WTC11 (cell line): ENCODE results near the gene OR8K3. TPM values are rescaled to one million over a fixed set of nuclear protein-coding genes. Genes with fewer than 3 reads are reported as not detected.

ENCODE experiments used
- ATAC-seq: fragments of 200-7000 bp; cut with Tn5 transposase; 2 replicates; pipeline ENCODE4 v1.10.0; 2021; ENCODE audit warnings: mild to moderate bottlenecking, moderate library complexity
- CTCF ChIA-PET: fragments of 300-600 bp; sonication (Branson Sonifier 250); formaldehyde crosslinking; loops from one replicate; lab custom pipeline; 2021; ENCODE audit warnings: antibody characterized with exemption; lab: Charles Lee
- POLR2A ChIA-PET: fragments of 350-600 bp; sonication (Branson Sonifier 250); formaldehyde crosslinking; loops from one replicate; lab custom pipeline; 2021; ENCODE audit warnings: antibody characterized with exemption; lab: Charles Lee
- DNase-seq: peaks from one replicate; pipeline ENCODE4 v3.0.0; 2021; ENCODE audit warnings: low spot score
- H3K27ac Mint-ChIP-seq: 2 replicates; pipeline ENCODE4 v1.8.0; 2021; ENCODE audit warnings: mixed read lengths
- H3K27me3 Mint-ChIP-seq: 2 replicates; pipeline ENCODE4 v1.8.0; 2021; ENCODE audit warnings: low read depth, mild to moderate bottlenecking, moderate library complexity, mixed read lengths
- H3K36me3 Mint-ChIP-seq: 2 replicates; pipeline ENCODE4 v1.8.0; 2021; ENCODE audit warnings: mixed read lengths
- H3K4me1 Mint-ChIP-seq: 2 replicates; pipeline ENCODE4 v1.8.0; 2022; ENCODE audit warnings: mixed read lengths
- H3K4me3 Mint-ChIP-seq: 2 replicates; pipeline ENCODE4 v1.8.0; 2021; ENCODE audit warnings: mild to moderate bottlenecking, moderate library complexity, mixed read lengths
- H3K9me3 Mint-ChIP-seq: 2 replicates; pipeline ENCODE4 v1.8.0; 2021; ENCODE audit warnings: mixed read lengths
- CBFB ChIP-seq: sonication (generic); formaldehyde crosslinking; IDR thresholded peaks from 2 replicates; pipeline ENCODE4 v1.8.1; 2022; ENCODE audit warnings: mild to moderate bottlenecking, low read depth, missing genetic modification reagents
- E2F1 ChIP-seq: sonication (generic); formaldehyde crosslinking; IDR thresholded peaks from 2 replicates; pipeline ENCODE4 v1.8.0; 2022; ENCODE audit warnings: mild to moderate bottlenecking, missing genetic modification reagents
- E2F4 ChIP-seq: sonication (generic); formaldehyde crosslinking; IDR thresholded peaks from 2 replicates; pipeline ENCODE4 v1.8.1; 2022; ENCODE audit warnings: low read depth, mild to moderate bottlenecking, moderate library complexity, missing genetic modification reagents, borderline replicate concordance
- ETV6 ChIP-seq: sonication (generic); formaldehyde crosslinking; IDR thresholded peaks from 2 replicates; pipeline ENCODE4 v1.8.1; 2022; ENCODE audit warnings: mild to moderate bottlenecking, missing genetic modification reagents
- FOXK1 ChIP-seq: sonication (generic); formaldehyde crosslinking; IDR thresholded peaks from 2 replicates; pipeline ENCODE4 v1.8.0; 2022; ENCODE audit warnings: mild to moderate bottlenecking, moderate library complexity, missing genetic modification reagents
- IRF2 ChIP-seq: sonication (generic); formaldehyde crosslinking; IDR thresholded peaks from 2 replicates; pipeline ENCODE4 v1.8.0; 2022; ENCODE audit warnings: low read depth, missing genetic modification reagents, borderline replicate concordance
- SOX15 ChIP-seq: fragments of 250-450 bp; sonication (Bioruptor Pico); IDR thresholded peaks from 2 replicates; pipeline ENCODE4 v1.9.0; 2021; ENCODE audit warnings: mild to moderate bottlenecking
- SP1 ChIP-seq: sonication (generic); formaldehyde crosslinking; conservative IDR thresholded peaks from 2 replicates; pipeline ENCODE4 v1.8.1; 2022; ENCODE audit warnings: missing genetic modification reagents
- TCF7 ChIP-seq: sonication (generic); formaldehyde crosslinking; IDR thresholded peaks from 2 replicates; pipeline ENCODE4 v1.8.0; 2022; ENCODE audit warnings: mild to moderate bottlenecking, low read depth, missing genetic modification reagents, moderate library complexity
- TEAD4 ChIP-seq: sonication (generic); formaldehyde crosslinking; IDR thresholded peaks from 2 replicates; pipeline ENCODE4 v1.8.0; 2022; ENCODE audit warnings: mild to moderate bottlenecking, missing genetic modification reagents
- ZNF219 ChIP-seq: sonication (generic); formaldehyde crosslinking; IDR thresholded peaks from 2 replicates; pipeline ENCODE4 v1.8.0; 2023; ENCODE audit warnings: missing genetic modification reagents, mild to moderate bottlenecking, borderline replicate concordance
- ZNF281 ChIP-seq: sonication (generic); formaldehyde crosslinking; IDR thresholded peaks from 2 replicates; pipeline ENCODE4 v1.8.0; 2023; ENCODE audit warnings: mild to moderate bottlenecking, missing genetic modification reagents
- total RNA-seq: library from RNA; stranded (reverse); gene quantifications from 3 replicates; pipeline ENCODE4 v1.2.3, GENCODE V29; 2021
- TF ChIP-seq, protein P1 (sequence below): sonication (generic); formaldehyde crosslinking; IDR thresholded peaks from 2 replicates; pipeline ENCODE4 v1.8.0; 2022; ENCODE audit warnings: mild to moderate bottlenecking, missing genetic modification reagents
- TF ChIP-seq, protein P2 (sequence below): sonication (generic); formaldehyde crosslinking; IDR thresholded peaks from 2 replicates; pipeline ENCODE4 v1.8.0; 2022; ENCODE audit warnings: missing genetic modification reagents
- TF ChIP-seq, protein P3 (sequence below): sonication (generic); formaldehyde crosslinking; IDR thresholded peaks from 2 replicates; pipeline ENCODE4 v1.8.1; 2023; ENCODE audit warnings: mild to moderate bottlenecking, missing genetic modification reagents, moderate library complexity
- TF ChIP-seq, protein P4 (sequence below): sonication (generic); formaldehyde crosslinking; IDR thresholded peaks from 2 replicates; pipeline ENCODE4 v1.8.1; 2023; ENCODE audit warnings: mild to moderate bottlenecking, missing genetic modification reagents, borderline replicate concordance
- TF ChIP-seq, protein P5 (sequence below): sonication (generic); formaldehyde crosslinking; IDR thresholded peaks from 2 replicates; pipeline ENCODE4 v1.8.1; 2023; ENCODE audit warnings: mild to moderate bottlenecking, moderate library complexity, missing genetic modification reagents

Gene OR8K3
- total RNA-seq, 1 experiment from 2014 or later: not detected

DNA sequence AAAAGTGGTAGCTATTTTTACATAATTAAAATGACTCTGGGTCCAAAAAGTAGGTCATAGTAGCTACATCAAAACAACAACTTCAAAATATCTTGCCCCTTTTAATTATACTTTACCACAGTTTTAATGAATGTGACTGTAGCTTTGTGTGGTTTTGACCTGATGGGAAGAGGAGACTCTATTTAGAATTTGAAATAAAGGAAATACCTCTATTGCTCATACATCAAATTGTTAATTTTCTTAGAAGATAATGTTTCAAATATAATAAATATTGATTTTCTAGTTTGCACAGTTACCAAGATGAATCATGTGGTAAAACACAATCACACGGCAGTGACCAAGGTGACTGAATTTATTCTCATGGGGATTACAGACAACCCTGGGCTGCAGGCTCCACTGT, 30.8 kb downstream of the OR8K3 start, which contains the start of gene OR8K1:
OR8K1 (plus strand) TSS at position 301 of the 400 bp plus-strand sequence; CDS start at position 301, 0 bp downstream.
- TF ChIP-seq, protein P1, sequence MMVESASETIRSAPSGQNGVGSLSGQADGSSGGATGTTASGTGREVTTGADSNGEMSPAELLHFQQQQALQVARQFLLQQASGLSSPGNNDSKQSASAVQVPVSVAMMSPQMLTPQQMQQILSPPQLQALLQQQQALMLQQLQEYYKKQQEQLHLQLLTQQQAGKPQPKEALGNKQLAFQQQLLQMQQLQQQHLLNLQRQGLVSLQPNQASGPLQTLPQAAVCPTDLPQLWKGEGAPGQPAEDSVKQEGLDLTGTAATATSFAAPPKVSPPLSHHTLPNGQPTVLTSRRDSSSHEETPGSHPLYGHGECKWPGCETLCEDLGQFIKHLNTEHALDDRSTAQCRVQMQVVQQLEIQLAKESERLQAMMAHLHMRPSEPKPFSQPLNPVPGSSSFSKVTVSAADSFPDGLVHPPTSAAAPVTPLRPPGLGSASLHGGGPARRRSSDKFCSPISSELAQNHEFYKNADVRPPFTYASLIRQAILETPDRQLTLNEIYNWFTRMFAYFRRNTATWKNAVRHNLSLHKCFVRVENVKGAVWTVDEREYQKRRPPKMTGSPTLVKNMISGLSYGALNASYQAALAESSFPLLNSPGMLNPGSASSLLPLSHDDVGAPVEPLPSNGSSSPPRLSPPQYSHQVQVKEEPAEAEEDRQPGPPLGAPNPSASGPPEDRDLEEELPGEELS: no peak
- TF ChIP-seq CBFB: no peak
- TF ChIP-seq TCF7: no peak
- no peak for TF ChIP-seq ETV6 (CRISPR knock-in tag)
- TF ChIP-seq, protein P2, sequence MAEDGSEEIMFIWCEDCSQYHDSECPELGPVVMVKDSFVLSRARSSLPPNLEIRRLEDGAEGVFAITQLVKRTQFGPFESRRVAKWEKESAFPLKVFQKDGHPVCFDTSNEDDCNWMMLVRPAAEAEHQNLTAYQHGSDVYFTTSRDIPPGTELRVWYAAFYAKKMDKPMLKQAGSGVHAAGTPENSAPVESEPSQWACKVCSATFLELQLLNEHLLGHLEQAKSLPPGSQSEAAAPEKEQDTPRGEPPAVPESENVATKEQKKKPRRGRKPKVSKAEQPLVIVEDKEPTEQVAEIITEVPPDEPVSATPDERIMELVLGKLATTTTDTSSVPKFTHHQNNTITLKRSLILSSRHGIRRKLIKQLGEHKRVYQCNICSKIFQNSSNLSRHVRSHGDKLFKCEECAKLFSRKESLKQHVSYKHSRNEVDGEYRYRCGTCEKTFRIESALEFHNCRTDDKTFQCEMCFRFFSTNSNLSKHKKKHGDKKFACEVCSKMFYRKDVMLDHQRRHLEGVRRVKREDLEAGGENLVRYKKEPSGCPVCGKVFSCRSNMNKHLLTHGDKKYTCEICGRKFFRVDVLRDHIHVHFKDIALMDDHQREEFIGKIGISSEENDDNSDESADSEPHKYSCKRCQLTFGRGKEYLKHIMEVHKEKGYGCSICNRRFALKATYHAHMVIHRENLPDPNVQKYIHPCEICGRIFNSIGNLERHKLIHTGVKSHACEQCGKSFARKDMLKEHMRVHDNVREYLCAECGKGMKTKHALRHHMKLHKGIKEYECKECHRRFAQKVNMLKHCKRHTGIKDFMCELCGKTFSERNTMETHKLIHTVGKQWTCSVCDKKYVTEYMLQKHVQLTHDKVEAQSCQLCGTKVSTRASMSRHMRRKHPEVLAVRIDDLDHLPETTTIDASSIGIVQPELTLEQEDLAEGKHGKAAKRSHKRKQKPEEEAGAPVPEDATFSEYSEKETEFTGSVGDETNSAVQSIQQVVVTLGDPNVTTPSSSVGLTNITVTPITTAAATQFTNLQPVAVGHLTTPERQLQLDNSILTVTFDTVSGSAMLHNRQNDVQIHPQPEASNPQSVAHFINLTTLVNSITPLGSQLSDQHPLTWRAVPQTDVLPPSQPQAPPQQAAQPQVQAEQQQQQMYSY (CRISPR knock-in tag): no peak
- TF ChIP-seq FOXK1 (CRISPR knock-in tag): no peak
- TF ChIP-seq, protein P3, sequence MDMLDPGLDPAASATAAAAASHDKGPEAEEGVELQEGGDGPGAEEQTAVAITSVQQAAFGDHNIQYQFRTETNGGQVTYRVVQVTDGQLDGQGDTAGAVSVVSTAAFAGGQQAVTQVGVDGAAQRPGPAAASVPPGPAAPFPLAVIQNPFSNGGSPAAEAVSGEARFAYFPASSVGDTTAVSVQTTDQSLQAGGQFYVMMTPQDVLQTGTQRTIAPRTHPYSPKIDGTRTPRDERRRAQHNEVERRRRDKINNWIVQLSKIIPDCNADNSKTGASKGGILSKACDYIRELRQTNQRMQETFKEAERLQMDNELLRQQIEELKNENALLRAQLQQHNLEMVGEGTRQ: no peak
- TF ChIP-seq IRF2 (CRISPR knock-in tag): no peak
- TF ChIP-seq SP1: no peak
- TF ChIP-seq E2F4 (CRISPR knock-in tag): no peak
- TF ChIP-seq, protein P4, sequence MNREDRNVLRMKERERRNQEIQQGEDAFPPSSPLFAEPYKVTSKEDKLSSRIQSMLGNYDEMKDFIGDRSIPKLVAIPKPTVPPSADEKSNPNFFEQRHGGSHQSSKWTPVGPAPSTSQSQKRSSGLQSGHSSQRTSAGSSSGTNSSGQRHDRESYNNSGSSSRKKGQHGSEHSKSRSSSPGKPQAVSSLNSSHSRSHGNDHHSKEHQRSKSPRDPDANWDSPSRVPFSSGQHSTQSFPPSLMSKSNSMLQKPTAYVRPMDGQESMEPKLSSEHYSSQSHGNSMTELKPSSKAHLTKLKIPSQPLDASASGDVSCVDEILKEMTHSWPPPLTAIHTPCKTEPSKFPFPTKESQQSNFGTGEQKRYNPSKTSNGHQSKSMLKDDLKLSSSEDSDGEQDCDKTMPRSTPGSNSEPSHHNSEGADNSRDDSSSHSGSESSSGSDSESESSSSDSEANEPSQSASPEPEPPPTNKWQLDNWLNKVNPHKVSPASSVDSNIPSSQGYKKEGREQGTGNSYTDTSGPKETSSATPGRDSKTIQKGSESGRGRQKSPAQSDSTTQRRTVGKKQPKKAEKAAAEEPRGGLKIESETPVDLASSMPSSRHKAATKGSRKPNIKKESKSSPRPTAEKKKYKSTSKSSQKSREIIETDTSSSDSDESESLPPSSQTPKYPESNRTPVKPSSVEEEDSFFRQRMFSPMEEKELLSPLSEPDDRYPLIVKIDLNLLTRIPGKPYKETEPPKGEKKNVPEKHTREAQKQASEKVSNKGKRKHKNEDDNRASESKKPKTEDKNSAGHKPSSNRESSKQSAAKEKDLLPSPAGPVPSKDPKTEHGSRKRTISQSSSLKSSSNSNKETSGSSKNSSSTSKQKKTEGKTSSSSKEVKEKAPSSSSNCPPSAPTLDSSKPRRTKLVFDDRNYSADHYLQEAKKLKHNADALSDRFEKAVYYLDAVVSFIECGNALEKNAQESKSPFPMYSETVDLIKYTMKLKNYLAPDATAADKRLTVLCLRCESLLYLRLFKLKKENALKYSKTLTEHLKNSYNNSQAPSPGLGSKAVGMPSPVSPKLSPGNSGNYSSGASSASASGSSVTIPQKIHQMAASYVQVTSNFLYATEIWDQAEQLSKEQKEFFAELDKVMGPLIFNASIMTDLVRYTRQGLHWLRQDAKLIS: no peak
- no peak for TF ChIP-seq SOX15 (CRISPR knock-in tag)
- no peak for TF ChIP-seq TEAD4 (CRISPR knock-in tag)
- TF ChIP-seq, protein P5, sequence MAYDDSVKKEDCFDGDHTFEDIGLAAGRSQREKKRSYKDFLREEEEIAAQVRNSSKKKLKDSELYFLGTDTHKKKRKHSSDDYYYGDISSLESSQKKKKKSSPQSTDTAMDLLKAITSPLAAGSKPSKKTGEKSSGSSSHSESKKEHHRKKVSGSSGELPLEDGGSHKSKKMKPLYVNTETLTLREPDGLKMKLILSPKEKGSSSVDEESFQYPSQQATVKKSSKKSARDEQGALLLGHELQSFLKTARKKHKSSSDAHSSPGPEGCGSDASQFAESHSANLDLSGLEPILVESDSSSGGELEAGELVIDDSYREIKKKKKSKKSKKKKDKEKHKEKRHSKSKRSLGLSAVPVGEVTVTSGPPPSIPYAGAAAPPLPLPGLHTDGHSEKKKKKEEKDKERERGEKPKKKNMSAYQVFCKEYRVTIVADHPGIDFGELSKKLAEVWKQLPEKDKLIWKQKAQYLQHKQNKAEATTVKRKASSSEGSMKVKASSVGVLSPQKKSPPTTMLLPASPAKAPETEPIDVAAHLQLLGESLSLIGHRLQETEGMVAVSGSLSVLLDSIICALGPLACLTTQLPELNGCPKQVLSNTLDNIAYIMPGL (CRISPR knock-in tag): no peak
- TF ChIP-seq ZNF219 (CRISPR knock-in tag): no peak
- TF ChIP-seq ZNF281 (CRISPR knock-in tag): no peak
- TF ChIP-seq E2F1 (CRISPR knock-in tag): no peak
- H3K9me3 Mint-ChIP-seq: peaks cover 13% of the 10 kb centered on the region
- ChIA-PET POLR2A (no interaction called here), CTCF (no interaction called here)
- H3K4me3 Mint-ChIP-seq: no peak within 1 kb of the TSS
- no peak within 1 kb of the TSS for H3K27ac Mint-ChIP-seq
- DNase-seq: no peak
- H3K27me3 Mint-ChIP-seq: no peaks in the 10 kb centered on the region; the same call in 1 of the 2 replicates
- peaks cover 9% of the 10 kb centered on the region; the same call in 1 of the 2 replicates for H3K36me3 Mint-ChIP-seq
- no peak for ATAC-seq
- H3K4me1 Mint-ChIP-seq: peaks cover 11% of the 10 kb centered on the region
